Tibial artery (tissue), 4 donors: Measurements from ENCODE around the gene TACC2.
"Not testable (repeated sequence)": the region's sequence is repeated elsewhere in the genome, so short reads cannot be mapped to it uniquely, and the experiment has no call there.

Experiments used
- DNase-seq, 2 donors: peaks; one replicate each; pipeline ENCODE4 v3.0.0-alpha.2; 2019
- H3K27ac ChIP-seq, 2 donors: fragments of 200-600 bp; sonication (generic) in 1 of 2; 1 replicate in 1 of 2; 2 replicates in 1 of 2; pipeline ENCODE4 v1.5.1; 2018 to 2019; ENCODE audit warnings: mild to moderate bottlenecking in 1 of 2
- H3K27me3 ChIP-seq, 2 donors: fragments of 200-600 bp; sonication (generic) in 1 of 2; one replicate each; pipeline versions ENCODE4 v1.5.1 to v1.6.0; 2016 to 2019
- H3K36me3 ChIP-seq, 3 donors: fragments of 200-600 bp; sonication (generic) in 2 of 3; one replicate each; pipeline ENCODE4 v1.5.1; 2016 to 2019; ENCODE audit warnings: mild to moderate bottlenecking in 2 of 3
- H3K4me1 ChIP-seq, 4 donors: fragments of 200-600 bp; sonication (generic) in 2 of 4; 1 replicate in 3 of 4; 2 replicates in 1 of 4; pipeline ENCODE4 v1.5.1; 2016 to 2019
- H3K4me3 ChIP-seq, 2 donors: fragments of 200-600 bp; sonication (generic) in 1 of 2; 1 replicate in 1 of 2; 2 replicates in 1 of 2; pipeline ENCODE4 v1.5.1; 2018 to 2019; ENCODE audit warnings: mild to moderate bottlenecking in 2 of 2
- H3K9me3 ChIP-seq, 3 donors: fragments of 200-600 bp; sonication (generic) in 1 of 3; one replicate each; pipeline ENCODE4 v1.5.1; 2016 to 2019
- CTCF ChIP-seq, 2 experiments: fragments of 200-600 bp in 1 of 2; fragments of 450-650 bp in 1 of 2; IDR thresholded peaks; one replicate each; pipeline ENCODE4 v1.5.1; 2017 to 2019; ENCODE audit warnings: antibody characterized with exemption in 2 of 2, mild to moderate bottlenecking in 1 of 2, moderate library complexity in 1 of 2
- intact Hi-C: fragments of 100-400 bp; cut with DNase I; formaldehyde crosslinking; loops from one replicate; pipeline ENCODE4 v1.15.0; 2023; ENCODE audit warnings: low total_unique reads

Gene TACC2

GRCh38 chr10:121990015-121990677 lies 1.2 kb downstream of the TACC2 start:
- H3K4me1 ChIP-seq = peaks cover 0 to 29% (median 17%) of the 10 kb centered on the region in 4 donors
- no peaks in the 10 kb centered on the region for H3K27me3 ChIP-seq
- H3K9me3 ChIP-seq = no peaks in the 10 kb centered on the region
- no peak for TF ChIP-seq CTCF (IDR thresholded peaks at IDR 0.05)
- no peaks in the 10 kb centered on the region for H3K36me3 ChIP-seq
- H3K27ac ChIP-seq = peak overlapping the region; percentile 56 to 59
- no peak for DNase-seq
- peak overlapping the region in 1 of 2 donors; percentile 15 for H3K4me3 ChIP-seq
- intact Hi-C loops = no loop called here

- H3K4me3 ChIP-seq, DNase-seq, H3K36me3 ChIP-seq, H3K27me3 ChIP-seq, intact Hi-C loops, H3K9me3 ChIP-seq: not testable (repeated sequence)
- Histone ChIP-seq H3K27ac (peak overlapping the region in 1 of 2 donors; percentile 86), H3K4me1 (peaks cover 0 to 45% (median 28%) of the 10 kb centered on the region in 4 donors)
Measured at GRCh38 chr10:121991727-121992126, 2.8 kb downstream of the TACC2 start.

DNA sequence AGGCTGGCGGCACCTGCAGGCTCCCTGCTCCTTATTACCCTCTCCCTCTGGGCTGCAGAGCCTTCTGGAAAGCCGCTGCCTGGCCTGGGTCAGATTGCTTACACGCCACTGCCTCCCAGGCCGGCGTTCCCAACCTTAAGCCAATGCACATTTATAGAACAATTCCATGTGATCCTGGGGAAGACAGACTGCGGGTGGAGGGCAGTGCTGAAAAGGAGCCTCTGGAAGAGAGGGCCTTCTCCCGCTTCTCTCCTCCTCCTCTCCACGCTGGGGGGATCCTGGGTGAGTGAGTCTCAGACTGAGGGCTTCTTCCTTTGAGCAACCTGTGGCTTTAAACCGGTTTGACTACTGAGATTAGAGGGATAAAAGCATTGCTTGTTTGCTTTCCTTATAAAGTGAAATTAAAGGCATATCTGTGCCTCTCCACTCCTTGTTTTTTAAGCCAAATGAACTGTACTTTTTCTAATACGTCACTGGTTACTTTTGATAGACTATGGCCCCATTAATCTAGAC lies 5.5 kb downstream of the TACC2 start:
- peaks cover 0 to 56% (median 31%) of the 10 kb centered on the region in 4 donors for H3K4me1 ChIP-seq
- no peaks in the 10 kb centered on the region for H3K9me3 ChIP-seq
- H3K27ac ChIP-seq = peak overlapping the region; percentile 86 to 87
- peak in 1 of 2 experiments; percentile 20 for TF ChIP-seq CTCF (IDR thresholded peaks at IDR 0.05)
- intact Hi-C loops = loop anchor here (1.0 kb wide), 1 partner anchor 19 kb away; the partner anchor contains the start of gene NSMCE4A
- H3K4me3 ChIP-seq = peak overlapping the region; percentile 28 to 42
- no peaks in the 10 kb centered on the region for H3K27me3 ChIP-seq
- H3K36me3 ChIP-seq = no peaks in the 10 kb centered on the region
- DNase-seq = peak; percentile 74 to 89

GRCh38 chr10:121998462-121998861 lies 9.5 kb downstream of the TACC2 start:
- peaks cover 0 to 44% (median 26%) of the 10 kb centered on the region in 4 donors for H3K4me1 ChIP-seq
- H3K27me3 ChIP-seq = no peaks in the 10 kb centered on the region
- no peak for TF ChIP-seq CTCF (IDR thresholded peaks at IDR 0.05)
- peaks cover 0 to 17% (median 14%) of the 10 kb centered on the region in 3 donors for H3K36me3 ChIP-seq
- intact Hi-C loops = no loop called here
- no peak for DNase-seq
- no peak overlapping the region for H3K4me3 ChIP-seq
- peak overlapping the region; percentile 86 to 87 for H3K27ac ChIP-seq
- H3K9me3 ChIP-seq = peaks cover 0 to 26% (median 10%) of the 10 kb centered on the region in 3 donors

DNA sequence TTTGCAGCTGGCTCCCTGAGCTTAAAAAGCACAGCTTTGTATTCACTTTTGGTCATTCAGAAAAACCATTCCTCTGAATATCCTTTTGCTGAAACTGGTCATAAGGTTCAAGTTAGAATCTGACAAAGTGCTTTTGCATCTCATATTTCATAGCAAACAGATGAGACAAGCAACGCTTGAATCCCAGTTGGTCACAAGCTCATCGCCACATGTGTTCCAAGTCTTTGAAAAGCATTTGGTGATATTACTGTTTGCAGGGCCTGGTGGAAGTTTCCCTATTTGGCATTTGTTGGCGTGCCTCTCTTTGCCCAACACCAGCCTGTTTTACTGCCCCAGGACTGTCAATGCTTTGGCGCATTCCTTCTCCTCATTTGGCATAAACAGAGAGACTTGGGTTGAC lies 10.3 kb downstream of the TACC2 start:
- Histone ChIP-seq H3K27ac (peak overlapping the region; percentile 86 to 87), H3K36me3 (peaks cover 0 to 17% (median 14%) of the 10 kb centered on the region in 3 donors), H3K27me3 (no peaks in the 10 kb centered on the region), H3K4me1 (peaks cover 0 to 35% (median 18%) of the 10 kb centered on the region in 4 donors), H3K9me3 (peaks cover 0 to 26% (median 10%) of the 10 kb centered on the region in 3 donors), H3K4me3 (no peak overlapping the region)
- DNase-seq = no peak
- TF ChIP-seq CTCF (IDR thresholded peaks at IDR 0.05) = no peak
- intact Hi-C loops = no loop called here

- Histone ChIP-seq H3K36me3 (peaks cover 0 to 17% (median 14%) of the 10 kb centered on the region in 3 donors), H3K4me3 (no peak overlapping the region), H3K27ac (no peak overlapping the region), H3K9me3 (peaks cover 0 to 26% (median 10%) of the 10 kb centered on the region in 3 donors), H3K27me3 (no peaks in the 10 kb centered on the region), H3K4me1 (peaks cover 0 to 11% (median 3%) of the 10 kb centered on the region in 4 donors)
- intact Hi-C loops = no loop called here
- TF ChIP-seq CTCF (IDR thresholded peaks at IDR 0.05) = no peak
- DNase-seq = no peak
Measured at GRCh38 chr10:122001698-122002097, 12.7 kb downstream of the TACC2 start.
